Measurements from ENCODE around the gene METTL25. TPM values are rescaled to one million over a fixed set of nuclear protein-coding genes. Genes with fewer than 3 reads are reported as not detected.

METTL25 gene
- total RNA-seq, 2 donors from 2014 or later: 9.5 to 10.6 TPM

GRCh38 chr12:82415402-82415801 is 57.1 kb downstream of the METTL25 start:
- peaks cover 29% of the 10 kb centered on the region for H3K4me1 Mint-ChIP-seq
- TF ChIP-seq CTCF (conservative IDR thresholded peaks at IDR 0.05): no peak
- no peaks in the 10 kb centered on the region for H3K36me3 ChIP-seq (ENCODE audit: control insufficient read depth, insufficient read depth, low read length)
- DNase-seq: no peak
- H3K9me3 Mint-ChIP-seq: no peaks in the 10 kb centered on the region
- H3K9ac ChIP-seq (ENCODE audit: extremely low read depth, low read length, poor library complexity, severe bottlenecking): no peak overlapping the region
- peaks cover 8% of the 10 kb centered on the region for H3K9me3 ChIP-seq (ENCODE audit: control insufficient read depth, low read length)
- H3K27ac Mint-ChIP-seq: peak overlapping the region; percentile 37
- no peak overlapping the region for H3K4me3 Mint-ChIP-seq
- no peak overlapping the region for H3K4me3 ChIP-seq (ENCODE audit: low read length)
- 92 to 100% methylated on average over 1 to 3 of the region's 3 CpGs for WGBS, 2 experiments (ENCODE audit: insufficient coverage in 1 of 2, insufficient read length in 1 of 2)
- no peaks in the 10 kb centered on the region for H3K4me1 ChIP-seq (ENCODE audit: control insufficient read depth, insufficient read depth, low read length)
- H3K27me3 Mint-ChIP-seq (ENCODE audit: insufficient read depth): no peaks in the 10 kb centered on the region
- peaks cover 5% of the 10 kb centered on the region for H3K36me3 Mint-ChIP-seq (ENCODE audit: low read depth)
- H3K27ac ChIP-seq (ENCODE audit: low read depth, low read length): no peak overlapping the region
- H3K27me3 ChIP-seq (ENCODE audit: control insufficient read depth, insufficient read depth, low read length, poor library complexity, severe bottlenecking): no peaks in the 10 kb centered on the region

- TF ChIP-seq CTCF (conservative IDR thresholded peaks at IDR 0.05): no peak
- Histone ChIP-seq H3K4me1 (ENCODE audit: control insufficient read depth, insufficient read depth, low read length) (peaks cover 9% of the 10 kb centered on the region), H3K4me3 (ENCODE audit: low read length) (peak overlapping the region; percentile 16), H3K27ac (ENCODE audit: low read depth, low read length) (no peak overlapping the region), H3K36me3 (ENCODE audit: control insufficient read depth, insufficient read depth, low read length) (no peaks in the 10 kb centered on the region), H3K27me3 (ENCODE audit: control insufficient read depth, insufficient read depth, low read length, poor library complexity, severe bottlenecking) (no peaks in the 10 kb centered on the region), H3K9ac (ENCODE audit: extremely low read depth, low read length, poor library complexity, severe bottlenecking) (no peak overlapping the region), H3K9me3 (ENCODE audit: control insufficient read depth, low read length) (peaks cover under 1% of the 10 kb centered on the region)
- no peaks in the 10 kb centered on the region for H3K36me3 Mint-ChIP-seq (ENCODE audit: low read depth)
- H3K4me1 Mint-ChIP-seq: peaks cover 30% of the 10 kb centered on the region
- WGBS, 2 experiments (ENCODE audit: insufficient coverage in 1 of 2, insufficient read length in 1 of 2): 76 to 89% methylated on average over 2 of the region's 2 CpGs
- H3K9me3 Mint-ChIP-seq: peaks cover 11% of the 10 kb centered on the region
- peak overlapping the region; percentile 1 for H3K27ac Mint-ChIP-seq
- no peak overlapping the region for H3K4me3 Mint-ChIP-seq
- DNase-seq: no peak
- no peaks in the 10 kb centered on the region for H3K27me3 Mint-ChIP-seq (ENCODE audit: insufficient read depth)
These were observed 66.9 kb downstream of the METTL25 start for GRCh38 chr12:82425241-82425640.

GRCh38 chr12:82426081-82426480 is 67.8 kb downstream of the METTL25 start:
- H3K4me1 Mint-ChIP-seq: peaks cover 30% of the 10 kb centered on the region
- WGBS, 2 experiments (ENCODE audit: insufficient coverage in 1 of 2, insufficient read length in 1 of 2): 27 to 59% methylated on average over 4 of the region's 4 CpGs
- TF ChIP-seq CTCF (conservative IDR thresholded peaks at IDR 0.05): no peak
- no peaks in the 10 kb centered on the region for H3K36me3 Mint-ChIP-seq (ENCODE audit: low read depth)
- Histone ChIP-seq H3K27me3 (ENCODE audit: control insufficient read depth, insufficient read depth, low read length, poor library complexity, severe bottlenecking) (no peaks in the 10 kb centered on the region), H3K9me3 (ENCODE audit: control insufficient read depth, low read length) (no peaks in the 10 kb centered on the region), H3K27ac (ENCODE audit: low read depth, low read length) (no peak overlapping the region), H3K9ac (ENCODE audit: extremely low read depth, low read length, poor library complexity, severe bottlenecking) (no peak overlapping the region), H3K36me3 (ENCODE audit: control insufficient read depth, insufficient read depth, low read length) (no peaks in the 10 kb centered on the region), H3K4me3 (ENCODE audit: low read length) (peak overlapping the region; percentile 16), H3K4me1 (ENCODE audit: control insufficient read depth, insufficient read depth, low read length) (peaks cover 9% of the 10 kb centered on the region)
- peaks cover 11% of the 10 kb centered on the region for H3K9me3 Mint-ChIP-seq
- no peak overlapping the region for H3K4me3 Mint-ChIP-seq
- peak overlapping the region; percentile 1 for H3K27ac Mint-ChIP-seq
- no peaks in the 10 kb centered on the region for H3K27me3 Mint-ChIP-seq (ENCODE audit: insufficient read depth)
- peak; percentile 72 for DNase-seq

Measured in endodermal cell (in vitro differentiated cells).